Astrocyte of the spinal cord (primary cell): ENCODE results near the gene KMT2C.
"Not testable (repeated sequence)": the region's sequence is repeated elsewhere in the genome, so short reads cannot be mapped to it uniquely, and the experiment has no call there.

Experiments used
- DNase-seq: peaks from one replicate; pipeline ENCODE4 v3.0.0; 2011; ENCODE audit warnings: low read depth, low spot score
- H3K4me3 ChIP-seq: 2 replicates; pipeline ENCODE4 v1.5.1; 2011; ENCODE audit warnings: low read depth, mild to moderate bottlenecking, low read length, moderate library complexity
- in situ Hi-C: cut with HindIII; loops from 2 replicates; pipeline ENCODE4 v1.10.0; 2017; ENCODE audit warnings: low sequenced_read_pairs
- TF ChIP-seq, protein P1 (sequence below): IDR thresholded peaks from 2 replicates; pipeline ENCODE4 v1.5.1; 2012; ENCODE audit warnings: low read depth, mild to moderate bottlenecking, low read length, inconsistent platforms

Gene KMT2C

DNA sequence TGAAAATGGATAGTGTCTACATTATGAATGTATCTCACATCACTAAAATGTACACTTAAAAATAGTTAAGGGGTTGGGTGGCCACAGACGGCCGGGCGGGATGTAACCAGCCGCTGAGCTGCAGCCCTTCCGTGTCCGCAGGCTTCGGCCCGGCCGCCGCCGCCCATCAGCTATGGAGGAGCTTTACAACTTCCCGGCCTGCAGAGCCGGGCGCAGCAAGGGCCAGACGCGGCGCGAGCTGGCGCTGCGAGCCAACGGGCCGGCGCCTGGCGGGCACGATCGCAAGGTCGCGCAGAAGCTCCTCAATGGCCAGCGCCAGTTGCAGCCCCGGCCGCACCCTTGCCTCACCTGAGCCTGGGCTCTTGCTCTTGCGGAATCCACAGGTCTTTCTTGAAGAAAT lies 69.1 kb downstream of the KMT2C start:
- in situ Hi-C loops, result no loop called here
- no peak overlapping the region for H3K4me3 ChIP-seq
- TF ChIP-seq, protein P1, sequence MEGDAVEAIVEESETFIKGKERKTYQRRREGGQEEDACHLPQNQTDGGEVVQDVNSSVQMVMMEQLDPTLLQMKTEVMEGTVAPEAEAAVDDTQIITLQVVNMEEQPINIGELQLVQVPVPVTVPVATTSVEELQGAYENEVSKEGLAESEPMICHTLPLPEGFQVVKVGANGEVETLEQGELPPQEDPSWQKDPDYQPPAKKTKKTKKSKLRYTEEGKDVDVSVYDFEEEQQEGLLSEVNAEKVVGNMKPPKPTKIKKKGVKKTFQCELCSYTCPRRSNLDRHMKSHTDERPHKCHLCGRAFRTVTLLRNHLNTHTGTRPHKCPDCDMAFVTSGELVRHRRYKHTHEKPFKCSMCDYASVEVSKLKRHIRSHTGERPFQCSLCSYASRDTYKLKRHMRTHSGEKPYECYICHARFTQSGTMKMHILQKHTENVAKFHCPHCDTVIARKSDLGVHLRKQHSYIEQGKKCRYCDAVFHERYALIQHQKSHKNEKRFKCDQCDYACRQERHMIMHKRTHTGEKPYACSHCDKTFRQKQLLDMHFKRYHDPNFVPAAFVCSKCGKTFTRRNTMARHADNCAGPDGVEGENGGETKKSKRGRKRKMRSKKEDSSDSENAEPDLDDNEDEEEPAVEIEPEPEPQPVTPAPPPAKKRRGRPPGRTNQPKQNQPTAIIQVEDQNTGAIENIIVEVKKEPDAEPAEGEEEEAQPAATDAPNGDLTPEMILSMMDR, result no peak
- DNase-seq, result peak; percentile 14

GRCh38 chr7:152365982-152366603 lies 69.7 kb downstream of the KMT2C start:
- no peak overlapping the region for H3K4me3 ChIP-seq
- no peak for DNase-seq
- TF ChIP-seq, protein P1, result no peak
- in situ Hi-C loops, result no loop called here

GRCh38 chr7:152363798-152364197 lies 72.0 kb downstream of the KMT2C start:
- no peak for DNase-seq
- no peak overlapping the region for H3K4me3 ChIP-seq
- TF ChIP-seq, protein P1, result no peak
- in situ Hi-C loops, result no loop called here

DNA sequence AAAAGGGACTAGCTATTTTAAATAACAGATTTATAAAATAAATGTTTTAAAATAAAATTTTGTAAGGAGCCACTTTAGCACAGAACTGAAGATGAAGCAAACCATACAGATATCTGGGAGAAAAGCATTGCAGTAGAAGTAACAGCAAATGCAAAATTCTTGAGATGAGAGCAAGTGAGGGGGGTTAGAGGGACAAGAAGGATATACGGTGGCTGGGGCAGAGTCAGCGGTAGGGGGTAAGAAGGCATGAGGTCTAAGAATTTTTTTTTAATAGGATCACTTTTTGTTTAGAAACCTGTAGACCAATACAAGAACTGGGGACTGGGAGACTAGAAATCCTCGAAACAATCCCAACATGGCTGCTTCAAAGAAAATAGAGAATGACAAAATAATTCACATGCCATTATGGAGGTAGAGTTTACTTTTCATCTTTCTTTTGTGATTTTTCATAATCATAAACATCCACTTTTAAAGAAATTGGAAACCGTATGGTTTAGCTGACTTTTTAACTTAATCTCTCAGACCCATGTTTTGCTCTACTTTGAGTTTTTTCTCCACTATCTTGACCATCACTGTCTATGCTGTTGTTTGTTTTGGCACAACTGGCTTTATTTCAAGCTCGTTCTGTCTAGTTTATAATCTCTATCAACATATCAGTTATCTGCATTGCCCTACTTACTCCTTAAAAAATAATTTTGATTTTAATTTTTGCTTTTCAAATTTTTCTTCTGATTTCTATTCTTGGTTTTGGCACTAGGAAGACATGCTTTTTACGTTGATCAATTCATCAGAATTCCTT lies 73.5 kb downstream of the KMT2C start:
- in situ Hi-C loops, result no loop called here
- no peak overlapping the region for H3K4me3 ChIP-seq
- TF ChIP-seq, protein P1, result no peak
- DNase-seq, result no peak

DNA sequence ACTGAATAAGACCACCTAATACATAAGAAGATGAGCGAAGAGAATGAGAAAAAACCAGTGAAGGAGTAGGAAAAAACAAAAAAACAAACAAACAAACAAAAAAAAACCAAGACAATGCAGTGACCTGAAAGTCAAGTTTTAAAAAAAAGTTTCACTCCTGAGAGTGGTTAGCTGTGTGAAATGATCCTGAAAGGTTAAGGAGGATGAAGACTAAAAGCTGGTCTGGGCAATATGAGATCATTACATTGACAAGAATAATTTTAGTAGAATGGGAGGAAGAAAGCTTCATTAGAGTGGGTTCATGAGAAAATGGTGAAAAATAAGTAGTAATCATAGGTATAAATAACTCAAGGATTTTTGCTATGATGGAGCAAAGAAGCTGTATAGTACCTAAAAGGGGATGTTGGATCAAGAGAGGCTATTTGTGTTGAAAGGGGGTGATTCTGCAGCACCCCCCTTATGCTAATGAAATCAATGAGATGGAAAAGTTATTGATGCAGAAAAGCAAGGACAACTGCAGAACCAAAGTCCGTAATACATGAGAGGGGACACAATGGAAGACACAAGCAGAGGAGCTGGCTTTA lies 80.2 kb downstream of the KMT2C start:
- in situ Hi-C loops, result no loop called here
- TF ChIP-seq, protein P1, result no peak
- no peak for DNase-seq

DNA sequence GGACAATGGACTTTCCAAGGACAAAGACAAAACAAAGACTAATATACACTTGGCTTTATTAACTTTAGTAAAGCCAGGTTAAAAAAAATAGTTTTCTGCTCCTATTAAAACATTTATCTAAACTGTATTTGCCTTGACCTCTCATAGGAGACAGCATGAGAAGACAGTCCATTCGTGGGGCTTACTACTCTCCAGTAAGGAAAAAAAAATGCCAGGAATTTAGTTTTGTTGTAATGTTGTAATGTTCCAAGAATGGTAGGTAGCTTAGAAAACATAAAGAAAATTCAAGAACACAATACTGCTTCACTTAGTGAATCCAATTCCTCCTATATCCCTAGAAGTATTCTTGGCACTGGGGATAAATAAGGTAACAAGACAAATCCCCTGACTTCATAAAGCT lies 81.7 kb downstream of the KMT2C start:
- DNase-seq, result peak; percentile 49
- in situ Hi-C loops, result no loop called here
- no peak overlapping the region for H3K4me3 ChIP-seq
- TF ChIP-seq, protein P1, result no peak

More for the DNA sequence above, 80.2 kb downstream of the KMT2C start:
- no peak overlapping the region for H3K4me3 ChIP-seq

DNA sequence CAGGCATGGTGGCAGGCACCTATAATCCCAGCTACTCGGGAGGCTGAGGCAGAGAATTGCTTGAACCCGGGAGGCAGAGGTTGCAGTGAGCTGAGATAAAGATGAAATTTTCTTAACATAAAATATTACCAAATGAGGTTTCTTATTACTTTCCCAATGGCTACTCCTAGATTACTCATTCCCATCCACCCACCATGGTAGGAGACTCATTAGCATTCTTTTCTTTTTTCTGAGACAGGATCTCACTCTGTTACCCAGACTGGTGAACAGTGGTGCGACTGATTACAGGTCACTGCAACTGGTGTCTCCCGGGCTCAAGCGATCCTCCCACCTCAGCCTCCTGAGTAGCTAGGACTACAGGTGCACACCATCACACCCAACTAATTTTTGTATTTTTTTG lies 82.5 kb downstream of the KMT2C start:
- H3K4me3 ChIP-seq, in situ Hi-C loops, DNase-seq: not testable (repeated sequence)

- H3K4me3 ChIP-seq, DNase-seq, in situ Hi-C loops: not testable (repeated sequence)
Observed at GRCh38 chr7:152351747-152352146, 84.1 kb downstream of the KMT2C start.
